ENCODE data around the gene TRIP6. TPM values are rescaled to one million over a fixed set of nuclear protein-coding genes. Genes with fewer than 3 reads are reported as not detected.
A peak's percentile ranks its signal among the peaks of the same experiment; 100 is the strongest.

Gene TRIP6
- total RNA-seq, 2 donors from 2014 or later = 107 to 114 TPM

DNA sequence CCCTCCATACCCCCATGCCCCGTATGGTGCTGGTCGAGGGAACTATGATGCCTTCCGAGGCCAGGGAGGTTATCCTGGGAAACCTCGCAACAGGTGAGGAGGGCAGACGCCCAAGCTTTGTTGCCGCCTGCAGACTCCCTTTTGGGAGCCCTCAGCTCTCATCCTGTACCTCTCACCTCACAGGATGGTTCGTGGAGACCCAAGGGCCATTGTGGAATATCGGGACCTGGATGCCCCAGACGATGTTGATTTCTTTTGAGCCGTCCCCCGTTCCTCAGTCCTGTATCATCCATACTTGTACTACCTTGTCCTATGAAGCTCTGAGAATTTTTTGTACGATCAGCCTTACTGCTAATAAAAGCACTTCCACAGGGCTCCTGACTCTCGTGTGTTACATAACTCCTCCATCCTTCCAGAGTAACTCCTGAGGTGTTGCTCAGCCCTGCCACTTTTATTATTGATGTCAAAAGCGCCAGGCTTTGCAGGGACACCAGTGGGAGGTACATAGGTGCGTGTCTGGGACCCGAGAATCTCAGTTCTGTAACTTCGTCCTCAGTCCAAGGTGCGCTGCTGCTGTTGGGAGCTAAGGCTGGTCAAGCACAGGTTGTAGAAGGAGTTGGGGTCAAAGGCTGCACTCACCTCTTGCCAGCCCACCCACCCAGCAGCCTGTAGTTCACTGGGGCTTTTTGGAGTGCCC, 21.3 kb downstream of the TRIP6 start:
- Histone ChIP-seq H3K27me3 (ENCODE audit: control insufficient read depth, insufficient read depth, low read length, poor library complexity, severe bottlenecking) (no peaks in the 10 kb centered on the region), H3K9ac (ENCODE audit: extremely low read depth, low read length, poor library complexity, severe bottlenecking) (peak overlapping the region; percentile 72), H3K9me3 (ENCODE audit: control insufficient read depth, low read length) (no peaks in the 10 kb centered on the region), H3K36me3 (ENCODE audit: control insufficient read depth, insufficient read depth, low read length) (peaks cover 55% of the 10 kb centered on the region), H3K27ac (ENCODE audit: low read depth, low read length) (peak overlapping the region; percentile 80), H3K4me3 (ENCODE audit: low read length) (peak overlapping the region; percentile 79), H3K4me1 (ENCODE audit: control insufficient read depth, insufficient read depth, low read length) (peaks cover 2% of the 10 kb centered on the region)
- Mint-ChIP-seq H3K27ac (peak overlapping the region; percentile 64), H3K4me1 (peaks cover 25% of the 10 kb centered on the region), H3K4me3 (peak overlapping the region; percentile 71), H3K9me3 (no peaks in the 10 kb centered on the region), H3K27me3 (ENCODE audit: insufficient read depth) (no peaks in the 10 kb centered on the region), H3K36me3 (ENCODE audit: low read depth) (peaks cover 53% of the 10 kb centered on the region)
- no peak for DNase-seq
- TF ChIP-seq CTCF (conservative IDR thresholded peaks at IDR 0.05) = no peak
- WGBS, 2 experiments (ENCODE audit: insufficient coverage in 1 of 2, insufficient read length in 1 of 2) = 84 to 88% methylated on average over 15 to 18 of the region's 18 CpGs

GRCh38 chr7:100888988-100889750, 22.0 kb downstream of the TRIP6 start, which contains the start of gene UFSP1:
Gene UFSP1 (minus strand): TSS chr7:100889715. CDS start chr7:100889271, 444 bp downstream.
- Mint-ChIP-seq H3K27ac (peak within 1 kb of the TSS; percentile 98), H3K9me3 (no peaks in the 10 kb centered on the region), H3K36me3 (ENCODE audit: low read depth) (peaks cover 46% of the 10 kb centered on the region), H3K4me1 (peaks cover 26% of the 10 kb centered on the region), H3K27me3 (ENCODE audit: insufficient read depth) (no peaks in the 10 kb centered on the region), H3K4me3 (peak within 1 kb of the TSS; percentile 71)
- Histone ChIP-seq H3K4me3 (ENCODE audit: low read length) (peak within 1 kb of the TSS; percentile 79), H3K4me1 (ENCODE audit: control insufficient read depth, insufficient read depth, low read length) (peaks cover 2% of the 10 kb centered on the region), H3K27ac (ENCODE audit: low read depth, low read length) (peak within 1 kb of the TSS; percentile 86), H3K9ac (ENCODE audit: extremely low read depth, low read length, poor library complexity, severe bottlenecking) (peak within 1 kb of the TSS; percentile 72), H3K9me3 (ENCODE audit: control insufficient read depth, low read length) (no peaks in the 10 kb centered on the region), H3K27me3 (ENCODE audit: control insufficient read depth, insufficient read depth, low read length, poor library complexity, severe bottlenecking) (no peaks in the 10 kb centered on the region), H3K36me3 (ENCODE audit: control insufficient read depth, insufficient read depth, low read length) (peaks cover 48% of the 10 kb centered on the region)
- peak; percentile 37 for TF ChIP-seq CTCF (conservative IDR thresholded peaks at IDR 0.05)
- 5 to 11% methylated on average over 23 to 66 of the region's 73 CpGs for WGBS, 2 experiments (ENCODE audit: insufficient coverage in 1 of 2, insufficient read length in 1 of 2)
- no peak for DNase-seq

- no peaks in the 10 kb centered on the region for H3K9me3 Mint-ChIP-seq
- Histone ChIP-seq H3K4me3 (ENCODE audit: low read length) (peak overlapping the region; percentile 78), H3K27me3 (ENCODE audit: control insufficient read depth, insufficient read depth, low read length, poor library complexity, severe bottlenecking) (peaks cover under 1% of the 10 kb centered on the region), H3K4me1 (ENCODE audit: control insufficient read depth, insufficient read depth, low read length) (peaks cover 2% of the 10 kb centered on the region), H3K9ac (ENCODE audit: extremely low read depth, low read length, poor library complexity, severe bottlenecking) (no peak overlapping the region), H3K36me3 (ENCODE audit: control insufficient read depth, insufficient read depth, low read length) (peaks cover 30% of the 10 kb centered on the region), H3K9me3 (ENCODE audit: control insufficient read depth, low read length) (no peaks in the 10 kb centered on the region), H3K27ac (ENCODE audit: low read depth, low read length) (peak overlapping the region; percentile 86)
- peak; percentile 79 for DNase-seq
- peaks cover 28% of the 10 kb centered on the region for H3K4me1 Mint-ChIP-seq
- H3K4me3 Mint-ChIP-seq = peak overlapping the region; percentile 71
- H3K27ac Mint-ChIP-seq = peak overlapping the region; percentile 98
- WGBS, 2 experiments (ENCODE audit: insufficient coverage in 1 of 2, insufficient read length in 1 of 2) = 54 to 69% methylated on average over 16 to 41 of the region's 43 CpGs
- peaks cover 30% of the 10 kb centered on the region for H3K36me3 Mint-ChIP-seq (ENCODE audit: low read depth)
- peaks cover under 1% of the 10 kb centered on the region for H3K27me3 Mint-ChIP-seq (ENCODE audit: insufficient read depth)
- TF ChIP-seq CTCF (conservative IDR thresholded peaks at IDR 0.05) = no peak
Measured at GRCh38 chr7:100890653-100891567, 23.7 kb downstream of the TRIP6 start.

Data from endodermal cell (in vitro differentiated cells).